B cell (primary cell): ENCODE measurements around the gene CHSY3. TPM values are rescaled to one million over a fixed set of nuclear protein-coding genes. Genes with fewer than 3 reads are reported as not detected.

Experiments
- ATAC-seq: fragments of 200-7000 bp; cut with Tn5 transposase; one replicate; pipeline ENCODE4 v1.10.0; 2021; ENCODE audit warnings: low read depth, mild to moderate bottlenecking, moderate number of reproducible peaks, moderate library complexity
- CTCF ChIA-PET: fragments of 350-600 bp; sonication (Branson Sonifier 250); formaldehyde crosslinking; loops from one replicate; lab custom pipeline; 2021; ENCODE audit warnings: antibody characterized with exemption, inconsistent platforms; lab: Charles Lee
- POLR2A ChIA-PET: fragments of 350-600 bp; sonication (Branson Sonifier 250); formaldehyde crosslinking; loops from one replicate; lab custom pipeline; 2021; ENCODE audit warnings: antibody characterized with exemption; lab: Charles Lee
- DNase-seq: peaks from one replicate; pipeline ENCODE4 v3.0.0; 2013
- H2AFZ ChIP-seq: 2 replicates; pipeline ENCODE4 v1.6.1; 2012; ENCODE audit warnings: mild to moderate bottlenecking, low read depth, low read length; ENCODE audit not compliant: insufficient read depth, poor library complexity, severe bottlenecking
- H3K27ac ChIP-seq, 2 donors: 1 replicate in 1 of 2; 2 replicates in 1 of 2; pipeline ENCODE4 v1.5.1; 2012 to 2013; ENCODE audit warnings: low read length in 2 of 2, mild to moderate bottlenecking in 2 of 2, moderate library complexity in 1 of 2
- H3K27me3 ChIP-seq, 4 experiments: fragments of 200-600 bp in 1 of 4; sonication (generic) in 1 of 4; replicated peaks in 1 of 4; 1 replicate in 2 of 4; 2 replicates in 2 of 4; pipeline versions ENCODE4 v1.6.1 to v1.7.0; 2013 to 2016; ENCODE audit warnings: low read length in 3 of 4, mild to moderate bottlenecking in 2 of 4, mixed read lengths in 1 of 4, moderate library complexity in 1 of 4; ENCODE audit not compliant: insufficient read depth in 4 of 4, control insufficient read depth in 3 of 4; ENCODE audit errors: control extremely low read depth in 1 of 4
- H3K36me3 ChIP-seq, 2 experiments: replicated peaks in 1 of 2; 1 replicate in 1 of 2; 2 replicates in 1 of 2; pipeline versions ENCODE4 v1.6.1 to v1.7.1; 2013; ENCODE audit warnings: low read length in 1 of 2; ENCODE audit not compliant: insufficient read depth in 2 of 2, control insufficient read depth in 1 of 2; ENCODE audit errors: control extremely low read depth in 1 of 2, extremely low read depth in 1 of 2
- H3K4me1 ChIP-seq, 2 donors: fragments of 200-600 bp in 1 of 2; sonication (generic) in 1 of 2; 1 replicate in 1 of 2; 2 replicates in 1 of 2; pipeline versions ENCODE4 v1.5.1 to v1.6.1; 2013 to 2017; ENCODE audit warnings: low read length in 2 of 2; ENCODE audit not compliant: control insufficient read depth in 2 of 2, insufficient read depth in 2 of 2
- H3K4me2 ChIP-seq: replicated peaks from 2 replicates; pipeline ENCODE3; 2012; ENCODE audit warnings: mild to moderate bottlenecking, low read depth, low read length; ENCODE audit not compliant: poor library complexity, severe bottlenecking
- H3K4me3 ChIP-seq, 5 experiments: fragments of 200-600 bp in 1 of 5; sonication (generic) in 1 of 5; 1 replicate in 3 of 5; 2 replicates in 2 of 5; pipeline versions ENCODE4 v1.5.1 to v1.7.0; 2011 to 2016; ENCODE audit warnings: low read length in 4 of 5, mild to moderate bottlenecking in 4 of 5, low read depth in 2 of 5, control low read depth in 1 of 5, moderate library complexity in 1 of 5; ENCODE audit not compliant: insufficient read depth in 1 of 5; ENCODE audit errors: control extremely low read depth in 1 of 5, extremely low read depth in 1 of 5
- H3K79me2 ChIP-seq: fragments of 200-600 bp; sonication (generic); one replicate; pipeline ENCODE4 v1.6.0; 2016; ENCODE audit warnings: low read length; ENCODE audit not compliant: control insufficient read depth, insufficient read depth
- H3K9ac ChIP-seq: fragments of 200-600 bp; sonication (generic); 2 replicates; pipeline ENCODE4 v1.6.1; 2017; ENCODE audit warnings: mild to moderate bottlenecking, low read length, moderate library complexity
- H3K9me3 ChIP-seq, 3 donors: one replicate each; pipeline versions ENCODE4 v1.6.1 to v1.7.1; 2013; ENCODE audit warnings: low read length in 2 of 3; ENCODE audit not compliant: control insufficient read depth in 2 of 3, insufficient read depth in 1 of 3; ENCODE audit errors: control extremely low read depth in 1 of 3
- H4K20me1 ChIP-seq: 2 replicates; pipeline ENCODE4 v1.6.0; 2012; ENCODE audit warnings: mild to moderate bottlenecking, low read length; ENCODE audit not compliant: insufficient read depth, control insufficient read depth, poor library complexity, severe bottlenecking
- H3K27ac Mint-ChIP-seq: one replicate; pipeline ENCODE4 v1.8.0; 2021; ENCODE audit warnings: mixed read lengths
- H3K27me3 Mint-ChIP-seq: one replicate; pipeline ENCODE4 v1.8.0; 2021; ENCODE audit warnings: mixed read lengths
- H3K4me1 Mint-ChIP-seq: one replicate; pipeline ENCODE4 v1.8.0; 2021; ENCODE audit warnings: mixed read lengths
- H3K4me3 Mint-ChIP-seq: one replicate; pipeline ENCODE4 v1.8.0; 2021; ENCODE audit warnings: mixed read lengths
- H3K9me3 Mint-ChIP-seq: one replicate; pipeline ENCODE4 v1.8.0; 2022; ENCODE audit warnings: mixed read lengths; ENCODE audit not compliant: insufficient read depth
- EZH2 ChIP-seq: IDR thresholded peaks from 2 replicates; pipeline ENCODE4 v1.6.1; 2012; ENCODE audit warnings: borderline replicate concordance, low read depth, mild to moderate bottlenecking, moderate library complexity, low read length; ENCODE audit not compliant: insufficient read depth, poor library complexity, severe bottlenecking
- WGBS: methylation state at CpG from one replicate; pipeline ENCODE4 v1.1.5; 2013; ENCODE audit warnings: missing lambda C conversion rate; ENCODE audit not compliant: insufficient coverage; 5-methylcytosine and 5-hydroxymethylcytosine counted together
- intact Hi-C: fragments of 100-400 bp; cut with micrococcal nuclease; formaldehyde crosslinking; loops from one replicate; pipeline ENCODE4 v1.10.0; 2022
- polyA plus RNA-seq: library from polyadenylated mRNA; depleted of rRNA; stranded (reverse); fragments of >200 nt; gene quantifications from 2 replicates; pipeline ENCODE4 v1.2.3, GENCODE V29; 2012
- total RNA-seq, 2 donors: library from RNA; stranded (reverse); fragments of 120-200 nt in 1 of 2; gene quantifications; 1 replicate in 1 of 2; 2 replicates in 1 of 2; pipeline versions ENCODE4 v1.2.3 to v1.2.4, GENCODE V29; 2013 to 2022
- TF ChIP-seq, protein P1 (sequence below): fragments of 200-600 bp; IDR thresholded peaks from one replicate; pipeline ENCODE4 v1.8.0; 2022; ENCODE audit warnings: antibody characterized with exemption, mild to moderate bottlenecking

CHSY3 gene
- total and polyA plus RNA-seq, 2 donors (not counting 1 experiment from before 2014, with no cell fraction given), result not detected

GRCh38 chr5:130018641-130019040, 114.4 kb downstream of the CHSY3 start:
- ChIA-PET POLR2A (no interaction called here), CTCF (no interaction called here)
- Histone ChIP-seq H3K4me2 (no peak overlapping the region), H3K36me3 (no peaks in the 10 kb centered on the region), H3K9ac (no peak overlapping the region), H3K4me3 (no peak overlapping the region), H3K9me3 (peaks cover 0 to 5% (median 0%) of the 10 kb centered on the region in 3 donors), H4K20me1 (no peaks in the 10 kb centered on the region), H3K27ac (no peak overlapping the region), H3K4me1 (no peaks in the 10 kb centered on the region), H2AFZ (no peak overlapping the region), H3K79me2 (no peaks in the 10 kb centered on the region), H3K27me3 (no peaks in the 10 kb centered on the region)
- H3K4me3 Mint-ChIP-seq, result no peak overlapping the region
- TF ChIP-seq EZH2, result no peak
- TF ChIP-seq, protein P1, sequence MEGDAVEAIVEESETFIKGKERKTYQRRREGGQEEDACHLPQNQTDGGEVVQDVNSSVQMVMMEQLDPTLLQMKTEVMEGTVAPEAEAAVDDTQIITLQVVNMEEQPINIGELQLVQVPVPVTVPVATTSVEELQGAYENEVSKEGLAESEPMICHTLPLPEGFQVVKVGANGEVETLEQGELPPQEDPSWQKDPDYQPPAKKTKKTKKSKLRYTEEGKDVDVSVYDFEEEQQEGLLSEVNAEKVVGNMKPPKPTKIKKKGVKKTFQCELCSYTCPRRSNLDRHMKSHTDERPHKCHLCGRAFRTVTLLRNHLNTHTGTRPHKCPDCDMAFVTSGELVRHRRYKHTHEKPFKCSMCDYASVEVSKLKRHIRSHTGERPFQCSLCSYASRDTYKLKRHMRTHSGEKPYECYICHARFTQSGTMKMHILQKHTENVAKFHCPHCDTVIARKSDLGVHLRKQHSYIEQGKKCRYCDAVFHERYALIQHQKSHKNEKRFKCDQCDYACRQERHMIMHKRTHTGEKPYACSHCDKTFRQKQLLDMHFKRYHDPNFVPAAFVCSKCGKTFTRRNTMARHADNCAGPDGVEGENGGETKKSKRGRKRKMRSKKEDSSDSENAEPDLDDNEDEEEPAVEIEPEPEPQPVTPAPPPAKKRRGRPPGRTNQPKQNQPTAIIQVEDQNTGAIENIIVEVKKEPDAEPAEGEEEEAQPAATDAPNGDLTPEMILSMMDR, result no peak
- intact Hi-C loops, result no loop called here
- no peak overlapping the region for H3K27ac Mint-ChIP-seq
- no peak for ATAC-seq
- no peak for DNase-seq
- H3K4me1 Mint-ChIP-seq, result no peaks in the 10 kb centered on the region
- H3K9me3 Mint-ChIP-seq, result peaks cover 4% of the 10 kb centered on the region
- H3K27me3 Mint-ChIP-seq, result no peaks in the 10 kb centered on the region
- WGBS, result 88% methylated on average over 4 of the region's 8 CpGs

DNA sequence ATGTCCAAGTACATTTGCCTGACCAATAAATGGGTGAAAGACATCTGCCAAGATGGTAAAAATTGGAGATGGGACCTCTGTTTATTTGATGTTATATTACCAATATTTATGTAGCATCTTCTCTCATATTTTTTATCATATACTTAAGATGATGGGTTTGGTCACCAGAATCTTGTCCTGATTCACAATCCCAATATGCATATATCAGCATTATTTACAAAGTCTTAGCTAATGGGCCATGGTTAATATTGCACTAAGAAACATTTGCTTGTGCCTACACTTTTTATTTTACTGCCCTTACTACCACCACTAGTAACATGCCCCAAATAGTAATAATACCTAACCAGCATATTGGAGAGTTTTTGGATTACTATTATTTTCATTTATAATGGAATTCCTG, 116.7 kb downstream of the CHSY3 start:
- Histone ChIP-seq H3K4me2 (no peak overlapping the region), H3K27me3 (no peaks in the 10 kb centered on the region), H4K20me1 (no peaks in the 10 kb centered on the region), H3K9ac (no peak overlapping the region), H3K4me1 (no peaks in the 10 kb centered on the region), H3K36me3 (no peaks in the 10 kb centered on the region), H3K4me3 (no peak overlapping the region), H3K79me2 (no peaks in the 10 kb centered on the region), H3K9me3 (peaks cover 0 to 5% (median 0%) of the 10 kb centered on the region in 3 donors), H2AFZ (no peak overlapping the region), H3K27ac (no peak overlapping the region)
- no peaks in the 10 kb centered on the region for H3K9me3 Mint-ChIP-seq
- ATAC-seq (no peak), DNase-seq (no peak)
- CTCF ChIA-PET, result no interaction called here
- no peak overlapping the region for H3K4me3 Mint-ChIP-seq
- no peaks in the 10 kb centered on the region for H3K27me3 Mint-ChIP-seq
- no peaks in the 10 kb centered on the region for H3K4me1 Mint-ChIP-seq
- intact Hi-C loops, result no loop called here
- TF ChIP-seq, protein P1, result no peak
- TF ChIP-seq EZH2, result no peak
- no peak overlapping the region for H3K27ac Mint-ChIP-seq
- POLR2A ChIA-PET, result no interaction called here
